HG03521 (cell line): ENCODE results near the gene ECI2.
"Not testable (repeated sequence)": the region's sequence is repeated elsewhere in the genome, so short reads cannot be mapped to it uniquely, and the experiment has no call there.

Source experiments
- ATAC-seq: cut with Tn5 transposase; IDR thresholded peaks from one replicate; pipeline ENCODE4 v1.9.1; 2021; ENCODE audit warnings: mild to moderate bottlenecking, moderate library complexity; ENCODE audit not compliant: unreplicated experiment

The ECI2 gene

DNA sequence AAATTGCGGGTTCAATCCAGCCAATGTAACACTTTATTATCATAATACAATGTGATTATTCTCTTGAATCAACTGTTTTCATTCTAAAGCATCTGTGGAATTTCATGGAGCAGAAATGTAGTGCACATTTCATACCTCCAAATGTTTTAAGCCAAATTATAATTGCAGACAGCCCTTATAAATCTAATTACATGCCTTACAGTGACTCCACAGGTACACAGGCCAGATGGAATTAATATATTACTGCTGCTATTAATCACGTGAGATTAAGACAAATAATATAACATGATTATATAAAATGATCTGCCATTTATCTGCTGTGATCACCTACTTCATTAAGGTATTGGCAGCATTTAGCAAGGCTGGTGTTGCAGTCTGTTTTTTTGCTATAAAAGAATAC, 9.7 kb upstream of the ECI2 start:
- ATAC-seq, result no peak

DNA sequence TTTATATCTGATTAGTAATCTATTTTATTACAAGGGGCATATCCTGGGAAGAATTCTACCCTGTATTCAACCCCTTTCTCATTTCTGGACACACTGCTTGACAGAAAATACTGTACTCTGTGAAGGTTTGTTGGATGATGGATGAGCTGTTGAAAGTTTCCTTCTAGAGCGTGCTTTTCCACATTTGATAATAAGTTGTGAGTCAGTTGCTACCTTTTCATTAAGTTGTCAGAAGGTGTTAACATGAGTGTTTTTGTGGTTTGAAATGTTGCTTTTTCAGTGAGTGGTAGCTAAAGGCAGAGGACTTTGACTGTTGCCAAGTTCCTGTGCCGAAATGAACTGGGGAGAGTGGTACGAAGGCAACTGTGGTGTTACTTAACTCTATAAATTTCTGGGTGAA, 3.9 kb upstream of the ECI2 start:
- no peak for ATAC-seq

- ATAC-seq, result no peak
Observed at GRCh38 chr6:4138186-4138585, 2.8 kb upstream of the ECI2 start.

- ATAC-seq, result no peak
Observed at GRCh38 chr6:4136354-4136831, 1.0 kb upstream of the ECI2 start.

DNA sequence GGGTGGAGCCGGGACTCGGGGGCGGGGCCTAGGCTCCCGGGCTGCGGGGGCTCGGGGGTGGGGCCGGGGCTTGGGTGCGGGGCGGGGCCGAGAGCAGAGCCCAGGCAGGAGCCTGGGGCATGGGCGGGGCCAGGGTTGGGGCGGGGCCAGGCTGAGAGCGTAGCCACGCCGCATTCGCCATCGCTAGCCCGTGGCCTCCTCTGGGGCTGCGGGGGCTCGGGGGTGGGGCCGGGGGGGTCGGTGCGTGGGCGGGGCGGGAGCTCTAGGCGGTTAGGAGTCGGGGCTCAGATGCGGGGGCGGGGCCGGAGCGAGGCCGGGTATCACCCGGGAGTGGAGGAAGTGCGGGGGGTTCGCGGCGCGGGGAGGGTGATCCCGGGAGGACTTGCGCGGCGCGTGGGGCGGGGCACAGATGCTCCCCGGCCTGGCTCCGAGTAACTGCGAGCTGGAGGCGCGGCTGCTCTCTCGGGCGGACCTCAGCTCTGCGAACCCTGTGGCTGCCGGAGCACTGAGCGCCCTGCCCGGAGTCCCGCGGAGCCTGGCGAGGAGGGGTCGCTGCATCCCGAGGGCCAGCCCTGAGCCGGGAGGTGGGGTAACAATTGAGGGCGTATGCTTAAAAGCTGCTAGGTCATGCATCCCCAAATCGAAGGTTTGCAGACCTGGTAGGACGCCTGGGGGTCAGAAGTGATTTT, 434 bp upstream of the ECI2 start:
- peak; percentile 75 for ATAC-seq

DNA sequence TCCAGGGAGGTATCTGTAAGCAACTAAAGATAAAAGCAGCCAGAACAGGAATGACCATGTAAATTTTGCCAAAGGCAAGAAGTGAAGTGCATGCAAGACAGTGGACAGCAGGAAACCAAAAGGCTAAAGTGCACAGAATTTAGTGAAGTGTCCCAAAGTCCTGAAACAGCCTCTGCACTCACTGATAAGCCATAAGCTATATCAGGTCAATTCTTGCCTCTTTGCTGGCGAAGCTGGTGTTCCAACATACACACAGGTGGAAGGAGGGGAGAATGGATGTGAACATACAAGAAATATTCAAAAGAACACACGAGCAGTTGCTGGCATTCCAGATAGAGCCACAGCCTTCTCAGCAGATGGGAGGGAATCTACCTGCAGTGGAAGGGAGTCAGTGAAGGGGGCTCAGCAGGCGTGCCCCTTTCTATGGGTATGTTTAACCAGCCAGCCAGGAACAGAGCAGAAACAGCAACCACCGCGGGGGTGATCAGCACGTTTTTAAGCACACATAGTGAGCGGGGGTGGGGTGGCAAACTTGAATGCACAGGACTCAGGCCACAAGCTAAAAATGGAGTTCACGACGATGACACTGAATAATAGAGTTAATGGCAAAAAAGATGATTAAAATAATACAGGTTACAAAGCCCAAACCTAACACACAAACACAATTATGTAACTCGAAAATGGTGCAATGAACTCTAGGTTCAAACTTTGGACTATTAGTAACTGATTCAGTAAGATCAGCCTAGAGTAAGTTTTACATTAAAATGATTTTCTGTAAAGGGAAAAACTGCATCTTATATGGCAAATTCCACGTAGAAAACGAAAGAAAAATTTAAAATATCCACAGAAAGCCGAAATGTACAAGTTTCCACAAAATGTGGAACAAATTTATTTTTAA, 1.2 kb downstream of the ECI2 start:
- ATAC-seq, result no peak

DNA sequence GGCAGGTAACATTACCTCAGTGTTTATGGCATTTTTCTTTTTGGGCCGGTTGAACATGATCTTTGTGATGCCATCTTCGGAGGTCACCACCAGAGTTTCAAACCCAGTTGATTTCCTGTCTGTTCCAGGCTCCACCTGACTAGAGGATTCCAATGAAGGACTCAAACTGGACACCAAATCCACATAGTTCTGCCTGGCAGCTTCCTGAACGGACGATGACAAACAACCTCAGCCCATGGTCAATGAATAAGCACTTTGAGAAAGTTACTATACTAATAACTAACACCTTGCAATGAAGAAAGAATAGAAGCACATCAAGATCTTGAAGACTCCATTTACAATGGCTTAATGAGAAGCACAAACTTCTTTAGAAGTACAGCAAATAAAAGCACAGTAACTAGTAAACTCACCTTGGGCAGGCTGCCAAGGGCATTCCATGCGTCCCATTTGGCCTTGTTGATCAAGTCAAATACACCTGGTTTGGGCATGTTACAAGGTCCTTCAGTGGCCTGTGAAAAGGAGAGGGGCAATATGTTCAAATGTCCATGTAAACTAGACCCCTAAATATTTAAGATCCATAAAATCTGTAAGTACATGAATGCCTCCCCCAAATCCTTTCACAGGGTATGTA, 4.9 kb downstream of the ECI2 start:
- ATAC-seq, result no peak

GRCh38 chr6:4129446-4129845, 5.9 kb downstream of the ECI2 start:
- ATAC-seq, result no peak

DNA sequence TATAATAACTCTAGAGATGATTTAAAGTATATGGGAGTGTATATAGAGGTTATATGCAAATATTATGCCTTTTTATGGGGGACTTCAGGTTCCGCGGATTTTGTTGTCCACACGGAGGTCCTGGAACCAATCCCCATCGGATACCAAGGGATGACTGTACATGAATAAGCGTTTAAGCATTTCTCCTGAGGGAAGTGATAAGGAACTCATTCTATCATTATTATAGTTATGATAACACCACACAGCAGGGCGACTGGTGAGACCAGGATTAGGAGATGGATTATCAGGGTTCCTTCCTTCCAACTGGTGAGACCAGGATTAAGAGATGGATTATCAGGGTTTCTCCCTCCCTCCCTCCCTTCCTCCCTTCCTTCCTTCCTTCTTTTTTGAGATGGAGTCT, 6.6 kb downstream of the ECI2 start:
- no peak for ATAC-seq

DNA sequence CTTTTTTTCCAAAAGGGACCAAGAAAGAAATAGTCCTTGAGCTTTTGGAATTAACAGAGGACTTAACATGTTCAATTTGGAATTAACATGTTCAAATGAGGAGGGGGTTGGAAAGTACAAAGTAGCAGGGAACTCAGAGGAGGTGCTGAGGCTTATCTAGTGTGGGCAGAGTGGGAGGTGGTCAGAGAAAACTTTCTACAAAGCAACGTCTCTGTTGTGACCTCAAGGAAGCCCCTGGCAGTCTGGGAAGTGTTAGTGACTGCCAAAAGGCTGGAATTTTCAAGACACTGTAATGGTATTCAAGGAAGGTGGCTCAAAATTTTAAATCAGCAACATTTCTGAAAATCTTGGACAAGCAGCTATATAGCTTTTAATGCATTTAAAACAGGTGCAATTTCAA, 7.3 kb downstream of the ECI2 start:
- no peak for ATAC-seq

DNA sequence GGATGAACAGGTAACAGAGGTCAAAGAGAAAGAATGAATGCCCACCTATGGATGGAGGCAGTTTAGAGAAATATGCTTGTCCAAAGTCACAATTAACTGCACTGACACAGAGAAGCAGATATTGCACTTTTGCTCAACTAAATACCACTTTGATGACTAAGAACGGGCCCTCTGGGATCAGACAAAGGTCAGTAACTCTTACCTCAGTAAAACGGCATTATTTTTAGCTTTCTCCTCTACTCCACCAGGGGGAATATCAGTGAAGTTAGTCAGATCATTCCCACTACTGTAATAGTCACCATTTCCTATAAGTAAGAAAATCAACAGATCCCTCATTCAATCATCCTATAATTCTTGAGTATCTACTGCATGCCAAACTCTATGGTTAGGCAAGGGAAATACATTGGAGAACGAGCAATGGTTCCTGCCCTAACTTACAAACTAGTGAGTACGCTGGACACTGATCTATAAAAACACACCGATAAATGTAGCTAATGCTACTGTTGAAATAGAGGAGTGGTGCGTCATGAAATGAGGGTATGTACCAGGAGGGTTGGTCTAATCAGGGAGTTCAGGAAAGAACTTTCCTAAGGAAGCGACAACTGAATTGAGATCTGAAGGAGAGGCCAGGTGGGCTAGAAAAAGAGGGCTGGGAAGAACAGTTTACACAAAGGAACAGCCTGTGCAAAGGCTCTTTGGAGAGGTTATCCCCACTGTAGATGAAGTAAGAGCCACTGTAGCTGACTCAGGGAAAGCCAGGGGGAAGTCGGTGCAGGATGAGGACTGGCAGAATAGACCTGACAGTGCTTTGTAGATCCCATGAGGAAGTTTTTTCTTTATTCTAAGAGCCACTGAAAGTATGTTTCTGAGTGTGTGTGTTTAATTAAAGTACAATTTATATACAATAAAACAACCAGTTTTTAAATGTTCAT, 9.2 kb downstream of the ECI2 start:
- no peak for ATAC-seq

- ATAC-seq, result no peak
Observed at GRCh38 chr6:4125500-4125899, 9.9 kb downstream of the ECI2 start.

GRCh38 chr6:4124351-4124750, 11.0 kb downstream of the ECI2 start:
- no peak for ATAC-seq

GRCh38 chr6:4115741-4116140, 19.6 kb downstream of the ECI2 start:
- ATAC-seq, result no peak

DNA sequence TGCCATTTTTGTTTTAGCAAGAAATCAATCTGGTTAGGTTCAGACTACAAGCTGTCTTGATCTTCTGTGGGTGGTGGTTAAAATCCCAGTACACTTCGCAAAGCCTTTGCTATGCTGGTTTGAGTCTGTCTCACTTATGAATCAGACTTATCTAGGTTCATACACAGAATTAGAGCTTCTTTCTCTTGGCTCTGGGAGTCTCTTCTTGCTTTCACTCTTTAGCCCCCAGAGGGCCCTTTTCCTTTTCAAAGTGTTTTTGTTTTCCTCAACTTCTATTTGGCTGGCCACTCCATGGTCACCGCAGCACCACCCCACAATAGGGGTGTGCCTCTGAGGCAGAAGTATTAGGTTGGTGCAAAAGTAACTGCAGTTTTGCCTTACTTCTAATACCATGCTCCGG, 21.3 kb downstream of the ECI2 start:
- ATAC-seq, result no peak

DNA sequence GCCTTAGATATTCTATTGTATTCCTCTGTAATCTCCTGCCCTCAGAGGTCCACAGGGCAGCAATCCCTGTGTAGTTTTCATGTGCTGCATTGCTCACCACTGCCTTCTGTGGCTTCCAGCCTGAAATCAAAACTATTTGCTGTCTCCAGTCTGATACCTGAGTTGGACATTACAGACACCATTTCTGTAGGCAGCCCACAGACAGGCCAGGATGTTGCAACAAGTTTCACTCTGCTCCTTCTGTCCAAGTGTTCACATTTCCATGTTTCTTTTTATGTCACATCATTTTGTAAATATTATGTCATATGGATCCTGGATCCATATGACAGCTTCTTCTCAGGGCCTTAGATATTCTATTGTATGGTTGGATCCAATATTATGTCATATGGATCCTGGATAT, 21.7 kb downstream of the ECI2 start:
- ATAC-seq, result no peak

DNA sequence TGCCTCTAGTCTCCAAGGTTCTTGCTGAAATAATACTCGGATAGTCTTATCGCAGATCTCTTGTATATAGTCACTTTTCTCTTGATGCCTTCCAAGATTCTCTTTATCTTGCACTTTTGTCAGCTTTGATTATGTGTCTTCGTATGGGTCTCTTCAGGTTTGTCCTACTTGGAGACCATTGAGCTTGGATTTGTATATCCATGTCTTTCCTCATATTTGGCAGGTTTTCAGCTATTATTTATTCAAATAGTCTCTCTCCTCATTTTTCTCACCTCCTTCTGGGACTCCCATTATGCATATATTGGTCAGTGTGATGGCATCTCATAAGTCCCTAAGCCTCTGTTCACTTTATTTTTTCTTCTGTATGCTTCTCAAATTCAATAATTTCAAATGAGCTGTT, 23.0 kb downstream of the ECI2 start:
- ATAC-seq, result no peak

DNA sequence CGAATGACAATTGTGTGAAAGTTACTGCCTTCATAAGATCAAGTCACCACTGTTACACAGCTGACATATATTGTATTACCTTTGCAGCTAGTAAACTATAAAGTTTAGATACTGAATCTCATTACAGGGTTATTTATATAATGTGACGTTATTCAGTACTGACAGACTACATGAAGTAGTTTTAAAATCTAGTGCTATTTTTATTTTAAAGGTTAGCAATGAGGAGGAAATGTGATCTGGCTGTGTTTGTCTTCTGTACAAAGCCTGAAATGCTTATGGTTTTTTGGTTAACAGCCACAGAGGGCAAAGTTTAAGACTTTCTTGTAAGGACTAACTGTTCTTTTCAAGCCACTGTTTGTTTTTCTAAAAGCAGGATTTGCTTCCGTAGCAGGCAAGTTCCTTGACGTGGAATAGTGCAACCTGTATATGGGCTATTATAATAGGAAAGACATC, 26.0 kb downstream of the ECI2 start:
- not testable (repeated sequence) for ATAC-seq

GRCh38 chr6:4108561-4109093, 26.7 kb downstream of the ECI2 start:
- no peak for ATAC-seq

- ATAC-seq, result no peak
Observed at GRCh38 chr6:4107873-4108272, 27.5 kb downstream of the ECI2 start.
